Lower leg skin (tissue), 4 donors: ENCODE measurements around the gene ELFN2. TPM values are rescaled to one million over a fixed set of nuclear protein-coding genes. Genes with fewer than 3 reads are reported as not detected.

Experiments used
- DNase-seq, 2 donors: peaks; one replicate each; pipeline ENCODE4 v3.0.0-alpha.2; 2019; ENCODE audit warnings: low spot score in 2 of 2
- H3K4me3 ChIP-seq: fragments of 200-600 bp; sonication (generic); 2 replicates; pipeline ENCODE4 v1.5.1; 2017; ENCODE audit warnings: mild to moderate bottlenecking, low read depth; ENCODE audit not compliant: poor library complexity, severe bottlenecking
- POLR2A ChIP-seq, 2 donors: fragments of 450-650 bp; IDR thresholded peaks; one replicate each; pipeline ENCODE4 v1.6.1; 2016 to 2017; ENCODE audit warnings: antibody characterized with exemption in 2 of 2, mild to moderate bottlenecking in 1 of 2, moderate library complexity in 1 of 2
- WGBS, 2 donors: methylation state at CpG; one replicate each; pipeline ENCODE4 v1.1.5; 2018; 5-methylcytosine and 5-hydroxymethylcytosine counted together
- intact Hi-C: fragments of 100-400 bp; cut with DNase I; formaldehyde crosslinking; loops from one replicate; pipeline ENCODE4 v1.15.0; 2023; ENCODE audit warnings: low total_unique reads
- total RNA-seq, 4 donors: library from RNA; depleted of rRNA; stranded (reverse); fragments of >200 nt; gene quantifications; one replicate each; pipeline ENCODE4 v1.1.0, GENCODE V29; 2016
- TF ChIP-seq, protein P1 (sequence below), 3 donors: fragments of 450-650 bp; IDR thresholded peaks; one replicate each; pipeline ENCODE4 v1.5.1; 2016; ENCODE audit warnings: antibody characterized with exemption in 3 of 3, mild to moderate bottlenecking in 3 of 3, moderate library complexity in 2 of 3

ELFN2 gene
- total RNA-seq, 4 donors from 2014 or later, result 0.26 to 1.5 (median 0.82) TPM

DNA sequence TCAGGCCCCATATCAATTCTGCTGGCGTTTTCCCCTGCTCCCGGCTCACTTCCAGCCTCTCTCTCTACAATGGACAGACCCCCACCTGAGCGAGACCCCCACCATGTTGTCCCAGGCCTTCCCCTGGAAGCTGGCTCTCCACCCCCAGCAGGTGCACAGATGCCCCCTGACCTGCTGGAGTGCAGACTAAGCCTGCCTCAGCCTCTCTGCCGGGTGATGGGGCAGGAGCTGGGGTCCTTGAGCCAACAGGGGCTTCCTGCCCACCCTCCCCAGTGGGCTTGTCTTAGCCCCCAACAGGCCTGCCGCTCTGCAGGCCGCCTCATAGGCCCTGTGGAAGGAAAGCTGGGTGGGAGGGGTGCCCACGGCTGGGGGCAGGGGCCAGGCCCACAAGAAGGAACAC lies 10.0 kb downstream of the ELFN2 start:
- WGBS, 2 donors, result 86 to 87% methylated on average over 4 to 7 of the region's 7 CpGs
- intact Hi-C loops, result no loop called here
- H3K4me3 ChIP-seq, result no peak overlapping the region
- TF ChIP-seq, protein P1, sequence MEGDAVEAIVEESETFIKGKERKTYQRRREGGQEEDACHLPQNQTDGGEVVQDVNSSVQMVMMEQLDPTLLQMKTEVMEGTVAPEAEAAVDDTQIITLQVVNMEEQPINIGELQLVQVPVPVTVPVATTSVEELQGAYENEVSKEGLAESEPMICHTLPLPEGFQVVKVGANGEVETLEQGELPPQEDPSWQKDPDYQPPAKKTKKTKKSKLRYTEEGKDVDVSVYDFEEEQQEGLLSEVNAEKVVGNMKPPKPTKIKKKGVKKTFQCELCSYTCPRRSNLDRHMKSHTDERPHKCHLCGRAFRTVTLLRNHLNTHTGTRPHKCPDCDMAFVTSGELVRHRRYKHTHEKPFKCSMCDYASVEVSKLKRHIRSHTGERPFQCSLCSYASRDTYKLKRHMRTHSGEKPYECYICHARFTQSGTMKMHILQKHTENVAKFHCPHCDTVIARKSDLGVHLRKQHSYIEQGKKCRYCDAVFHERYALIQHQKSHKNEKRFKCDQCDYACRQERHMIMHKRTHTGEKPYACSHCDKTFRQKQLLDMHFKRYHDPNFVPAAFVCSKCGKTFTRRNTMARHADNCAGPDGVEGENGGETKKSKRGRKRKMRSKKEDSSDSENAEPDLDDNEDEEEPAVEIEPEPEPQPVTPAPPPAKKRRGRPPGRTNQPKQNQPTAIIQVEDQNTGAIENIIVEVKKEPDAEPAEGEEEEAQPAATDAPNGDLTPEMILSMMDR (IDR thresholded peaks at IDR 0.05), result no peak
- TF ChIP-seq POLR2A (IDR thresholded peaks at IDR 0.05), result no peak
- no peak for DNase-seq

DNA sequence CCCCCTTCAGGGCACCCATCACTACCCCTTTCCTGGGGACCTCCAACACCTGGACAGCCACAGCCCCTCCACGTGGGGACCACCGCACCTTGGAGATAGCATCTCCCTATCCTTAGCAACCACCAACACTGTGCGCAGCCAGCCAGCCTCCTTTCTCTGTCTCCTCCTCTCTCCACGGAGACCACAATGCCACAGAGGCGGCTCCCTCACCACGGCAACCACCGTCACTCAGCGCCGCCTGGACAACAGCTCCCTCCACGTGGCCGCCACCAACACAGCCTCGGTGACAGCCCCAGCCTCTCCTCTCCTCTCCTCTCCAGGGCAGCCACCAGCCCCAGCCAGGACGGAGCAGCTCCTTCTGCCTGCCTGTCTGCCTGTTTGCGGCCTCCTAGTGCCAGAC lies 10.5 kb downstream of the ELFN2 start:
- 37 to 39% methylated on average over 14 of the region's 14 CpGs for WGBS, 2 donors
- TF ChIP-seq, protein P1 (IDR thresholded peaks at IDR 0.05), result no peak
- H3K4me3 ChIP-seq, result no peak overlapping the region
- no peak for DNase-seq
- intact Hi-C loops, result no loop called here

DNA sequence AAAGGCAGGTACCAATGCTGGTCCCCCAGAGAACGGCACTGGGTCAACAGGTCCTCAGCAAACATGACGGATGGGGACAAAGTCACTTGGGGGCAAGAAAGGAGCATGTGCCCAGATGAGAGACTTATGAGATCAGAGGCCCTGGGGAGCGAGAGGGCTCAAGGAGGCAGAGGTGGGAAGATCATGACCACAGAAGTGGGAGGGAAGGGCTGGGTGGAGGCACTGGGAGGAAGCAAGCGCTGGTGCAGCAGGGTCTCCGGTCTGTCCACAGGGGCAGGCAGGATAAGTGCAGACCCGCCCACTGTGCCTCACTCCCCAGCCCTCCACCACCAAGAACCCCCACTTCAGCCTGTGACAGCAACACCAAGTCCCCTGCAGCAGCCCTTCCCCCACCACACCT lies 10.9 kb downstream of the ELFN2 start:
- no peak for TF ChIP-seq POLR2A (IDR thresholded peaks at IDR 0.05)
- TF ChIP-seq, protein P1 (IDR thresholded peaks at IDR 0.05), result no peak
- intact Hi-C loops, result no loop called here
- DNase-seq, result no peak

DNA sequence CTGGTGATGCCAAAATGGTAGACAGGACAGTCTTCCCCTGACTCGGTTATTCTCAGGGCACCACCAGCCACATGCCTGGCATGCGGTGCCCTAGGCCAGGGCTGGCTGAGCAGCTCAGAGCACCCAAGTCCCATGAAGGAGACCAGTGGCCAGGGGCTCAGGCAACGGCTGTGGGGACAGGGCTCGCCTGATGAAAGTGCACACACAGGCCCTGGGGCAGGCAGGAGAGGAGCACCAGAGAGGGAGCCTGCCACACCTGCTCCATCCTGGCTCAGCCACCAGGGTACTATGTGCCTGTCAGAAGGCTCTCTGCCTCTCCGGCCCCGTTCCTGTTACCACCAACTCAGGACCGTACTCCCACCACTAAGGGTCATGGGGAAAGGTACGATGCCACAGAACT lies 12.1 kb downstream of the ELFN2 start:
- no peak overlapping the region for H3K4me3 ChIP-seq
- intact Hi-C loops, result no loop called here
- no peak for DNase-seq
- TF ChIP-seq, protein P1 (IDR thresholded peaks at IDR 0.05), result no peak
- TF ChIP-seq POLR2A (IDR thresholded peaks at IDR 0.05), result no peak
- WGBS, 2 donors, result 89 to 94% methylated on average over 8 of the region's 8 CpGs

More for the DNA sequence above, 10.9 kb downstream of the ELFN2 start:
- 68 to 73% methylated on average over 6 of the region's 6 CpGs for WGBS, 2 donors
- no peak overlapping the region for H3K4me3 ChIP-seq

DNA sequence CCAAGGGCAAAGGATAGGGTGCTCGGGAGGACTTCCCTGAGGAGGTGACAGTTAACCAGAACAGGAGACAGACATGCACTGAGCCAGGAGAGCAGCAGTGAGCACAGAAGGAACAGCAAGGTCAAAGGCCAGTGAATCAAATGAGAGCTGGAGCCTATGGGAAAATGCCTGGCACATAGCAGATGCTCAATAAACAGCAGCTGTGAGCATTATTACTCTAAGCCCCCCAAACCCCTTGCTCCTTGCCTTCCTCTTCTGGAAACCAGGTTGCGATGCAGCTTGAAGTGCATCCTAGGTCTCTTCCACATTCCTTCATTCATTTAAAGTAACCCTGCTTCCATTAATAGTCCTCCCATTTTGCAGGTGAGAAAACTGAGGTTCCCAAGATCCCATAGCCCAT lies 13.0 kb downstream of the ELFN2 start:
- intact Hi-C loops, result no loop called here
- WGBS, 2 donors, result 92 to 93% methylated on average over 2 of the region's 2 CpGs
- TF ChIP-seq, protein P1 (IDR thresholded peaks at IDR 0.05), result no peak
- no peak for TF ChIP-seq POLR2A (IDR thresholded peaks at IDR 0.05)
- no peak overlapping the region for H3K4me3 ChIP-seq
- DNase-seq, result no peak

DNA sequence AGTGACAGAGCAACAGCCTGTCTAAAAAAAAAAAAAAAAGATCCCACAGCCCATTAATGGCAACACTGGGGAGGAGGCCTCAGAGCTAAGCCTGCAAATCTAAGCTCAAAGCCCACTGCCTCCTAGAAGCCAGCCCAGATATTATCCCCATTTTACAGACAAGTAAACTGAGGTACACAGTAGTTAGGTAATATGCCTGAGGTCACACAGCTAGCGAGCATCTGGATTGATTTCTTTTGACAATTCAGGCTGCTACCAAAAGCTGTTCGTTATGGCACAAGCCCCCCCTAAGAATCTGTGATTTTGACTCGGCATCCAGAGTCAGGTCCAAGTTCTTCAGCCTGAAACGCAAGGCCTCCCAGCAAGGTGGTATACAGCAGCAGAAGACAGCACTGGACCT lies 13.7 kb downstream of the ELFN2 start:
- intact Hi-C loops, result no loop called here
- no peak overlapping the region for H3K4me3 ChIP-seq
- 89 to 91% methylated on average over 4 of the region's 4 CpGs for WGBS, 2 donors
- DNase-seq, result no peak
- no peak for TF ChIP-seq POLR2A (IDR thresholded peaks at IDR 0.05)
- TF ChIP-seq, protein P1 (IDR thresholded peaks at IDR 0.05), result no peak
